Measurements from ENCODE around the gene DMXL2. TPM values are rescaled to one million over a fixed set of nuclear protein-coding genes. Genes with fewer than 3 reads are reported as not detected.

DMXL2 gene
- total and polyA plus RNA-seq, 9 of the 15 experiments (the other 6 are each of a cell fraction or from before 2014, with no cell fraction given) = 9.3 to 57.7 (median 30.7) TPM

- TF ChIP-seq RREB1 (CRISPR knock-in tag; IDR thresholded peaks at IDR 0.05) (no peak), GTF2E2 (tag; IDR thresholded peaks at IDR 0.05) (no peak), KHSRP (IDR thresholded peaks at IDR 0.05) (no peak), MAZ (CRISPR knock-in tag; conservative IDR thresholded peaks at IDR 0.05 in 1 of 2, IDR thresholded peaks at IDR 0.05 in 1 of 2) (peak; percentile 14 to 25; a peak in 1 of 4 replicates), GTF2F1 (IDR thresholded peaks at IDR 0.05; ENCODE audit: low read depth, low read length) (no peak), ZNF3 (CRISPR knock-in tag; IDR thresholded peaks at IDR 0.05) (no peak), ZNF232 (CRISPR knock-in tag; IDR thresholded peaks at IDR 0.05) (no peak), EP300 (IDR thresholded peaks at IDR 0.05; ENCODE audit: low read length) (peak; percentile 16; the same call in 1 of the 2 replicates), HNRNPL (IDR thresholded peaks at IDR 0.05; ENCODE audit: low read depth, low read length) (no peak), HES1 (IDR thresholded peaks at IDR 0.05; ENCODE audit: low read depth) (no peak), ZNF780A (CRISPR knock-in tag; IDR thresholded peaks at IDR 0.05) (no peak), EZH2 (IDR thresholded peaks at IDR 0.05; ENCODE audit: borderline replicate concordance, low read depth, low read length) (no peak), ZSCAN32 (CRISPR knock-in tag; IDR thresholded peaks at IDR 0.05) (no peak), CBFB (CRISPR knock-in tag; IDR thresholded peaks at IDR 0.05) (no peak), ELF1 (tag; IDR thresholded peaks at IDR 0.05) (no peak)
- TF ChIP-seq, protein P1, sequence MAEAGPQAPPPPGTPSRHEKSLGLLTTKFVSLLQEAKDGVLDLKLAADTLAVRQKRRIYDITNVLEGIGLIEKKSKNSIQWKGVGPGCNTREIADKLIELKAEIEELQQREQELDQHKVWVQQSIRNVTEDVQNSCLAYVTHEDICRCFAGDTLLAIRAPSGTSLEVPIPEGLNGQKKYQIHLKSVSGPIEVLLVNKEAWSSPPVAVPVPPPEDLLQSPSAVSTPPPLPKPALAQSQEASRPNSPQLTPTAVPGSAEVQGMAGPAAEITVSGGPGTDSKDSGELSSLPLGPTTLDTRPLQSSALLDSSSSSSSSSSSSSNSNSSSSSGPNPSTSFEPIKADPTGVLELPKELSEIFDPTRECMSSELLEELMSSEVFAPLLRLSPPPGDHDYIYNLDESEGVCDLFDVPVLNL (CRISPR knock-in tag; IDR thresholded peaks at IDR 0.05; ENCODE audit: low read depth) = no peak
- TF ChIP-seq, protein P2, sequence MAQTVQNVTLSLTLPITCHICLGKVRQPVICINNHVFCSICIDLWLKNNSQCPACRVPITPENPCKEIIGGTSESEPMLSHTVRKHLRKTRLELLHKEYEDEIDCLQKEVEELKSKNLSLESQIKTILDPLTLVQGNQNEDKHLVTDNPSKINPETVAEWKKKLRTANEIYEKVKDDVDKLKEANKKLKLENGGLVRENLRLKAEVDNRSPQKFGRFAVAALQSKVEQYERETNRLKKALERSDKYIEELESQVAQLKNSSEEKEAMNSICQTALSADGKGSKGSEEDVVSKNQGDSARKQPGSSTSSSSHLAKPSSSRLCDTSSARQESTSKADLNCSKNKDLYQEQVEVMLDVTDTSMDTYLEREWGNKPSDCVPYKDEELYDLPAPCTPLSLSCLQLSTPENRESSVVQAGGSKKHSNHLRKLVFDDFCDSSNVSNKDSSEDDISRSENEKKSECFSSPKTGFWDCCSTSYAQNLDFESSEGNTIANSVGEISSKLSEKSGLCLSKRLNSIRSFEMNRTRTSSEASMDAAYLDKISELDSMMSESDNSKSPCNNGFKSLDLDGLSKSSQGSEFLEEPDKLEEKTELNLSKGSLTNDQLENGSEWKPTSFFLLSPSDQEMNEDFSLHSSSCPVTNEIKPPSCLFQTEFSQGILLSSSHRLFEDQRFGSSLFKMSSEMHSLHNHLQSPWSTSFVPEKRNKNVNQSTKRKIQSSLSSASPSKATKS (CRISPR knock-in tag; IDR thresholded peaks at IDR 0.05) = no peak
- TF ChIP-seq, protein P3, sequence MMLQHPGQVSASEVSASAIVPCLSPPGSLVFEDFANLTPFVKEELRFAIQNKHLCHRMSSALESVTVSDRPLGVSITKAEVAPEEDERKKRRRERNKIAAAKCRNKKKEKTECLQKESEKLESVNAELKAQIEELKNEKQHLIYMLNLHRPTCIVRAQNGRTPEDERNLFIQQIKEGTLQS (IDR thresholded peaks at IDR 0.05) = peak; percentile 66
- TF ChIP-seq, protein P3 (CRISPR knock-in tag; conservative IDR thresholded peaks at IDR 0.05) = no peak
These were observed 49.6 kb upstream of the DMXL2 start (continued) for GRCh38 chr15:51672155-51672687.
